SK-N-SH (cell line): ENCODE results near the gene CEL. TPM values are rescaled to one million over a fixed set of nuclear protein-coding genes. Genes with fewer than 3 reads are reported as not detected.

Experiments used
- CTCF ChIA-PET: fragments of 300-600, 350-600 bp; formaldehyde crosslinking; extraction: SDS; loops from one replicate; lab custom pipeline; 2021; lab: Yijun Ruan, JAX
- POLR2A ChIA-PET: fragments of 350-600 bp; sonication (Branson Sonifier 250); formaldehyde crosslinking; extraction: SDS; loops from one replicate; lab custom pipeline; 2020; ENCODE audit warnings: antibody characterized with exemption, inconsistent platforms; lab: Yijun Ruan, JAX
- DNase-seq: peaks from one replicate; pipeline ENCODE4 v3.0.0; 2012
- H2AFZ ChIP-seq: fragments of 200-600 bp; sonication (generic); 2 replicates; pipeline ENCODE4 v1.8.1; 2016; ENCODE audit warnings: antibody characterized with exemption, mild to moderate bottlenecking, low read depth
- H3F3A ChIP-seq: fragments of 200-600 bp; sonication (generic); replicated peaks from 2 replicates; pipeline ENCODE3; 2016; ENCODE audit warnings: antibody characterized with exemption, mild to moderate bottlenecking; ENCODE audit not compliant: insufficient read depth
- H3K27ac ChIP-seq, 2 experiments: fragments of 200-500 bp in 1 of 2; fragments of 200-600 bp in 1 of 2; sonication (Bioruptor generic) in 1 of 2; sonication (generic), shearing (Covaris generic) in 1 of 2; 2 replicates each; pipeline versions ENCODE4 v1.5.1 to v1.6.1; 2014 to 2016; ENCODE audit warnings: low read depth in 2 of 2, inconsistent platforms in 1 of 2, low read length in 1 of 2, mild to moderate bottlenecking in 1 of 2, mixed read lengths in 1 of 2
- H3K27me3 ChIP-seq: fragments of 200-600 bp; sonication (generic), shearing (Covaris generic); 2 replicates; pipeline ENCODE4 v1.6.1; 2016; ENCODE audit warnings: mixed run types; ENCODE audit not compliant: insufficient read depth
- H3K36me3 ChIP-seq, 2 experiments: fragments of 200-500 bp in 1 of 2; fragments of 200-600 bp in 1 of 2; sonication (Bioruptor generic) in 1 of 2; sonication (generic) in 1 of 2; replicated peaks in 1 of 2; 2 replicates each; pipeline versions ENCODE3 to v1.5.1; 2014 to 2016; ENCODE audit warnings: low read length in 1 of 2, mild to moderate bottlenecking in 1 of 2; ENCODE audit not compliant: insufficient read depth in 2 of 2, control insufficient read depth in 1 of 2
- H3K4me1 ChIP-seq, 2 experiments: fragments of 200-500 bp in 1 of 2; fragments of 200-600 bp in 1 of 2; sonication (Bioruptor generic) in 1 of 2; sonication (generic), shearing (Covaris generic) in 1 of 2; 2 replicates each; pipeline versions ENCODE4 v1.5.1 to v1.6.1; 2014 to 2016; ENCODE audit warnings: low read depth in 1 of 2, low read length in 1 of 2, mixed run types in 1 of 2; ENCODE audit not compliant: insufficient read depth in 2 of 2, control insufficient read depth in 1 of 2
- H3K4me2 ChIP-seq: fragments of 200-600 bp; sonication (generic), shearing (Covaris generic); 2 replicates; pipeline ENCODE4 v1.6.1; 2017; ENCODE audit warnings: mixed run types
- H3K4me3 ChIP-seq, 2 experiments: fragments of 200-500 bp in 1 of 2; fragments of 200-600 bp in 1 of 2; sonication (Bioruptor generic) in 1 of 2; sonication (generic), shearing (Covaris generic) in 1 of 2; 2 replicates each; pipeline versions ENCODE4 v1.5.1 to v1.8.1; 2014 to 2016; ENCODE audit warnings: low read depth in 2 of 2, inconsistent platforms in 1 of 2, low read length in 1 of 2, mild to moderate bottlenecking in 1 of 2, mixed read lengths in 1 of 2, moderate library complexity in 1 of 2
- H3K79me2 ChIP-seq: fragments of 200-600 bp; sonication (generic); 2 replicates; pipeline ENCODE4 v1.8.1; 2017; ENCODE audit warnings: mild to moderate bottlenecking; ENCODE audit not compliant: insufficient read depth
- H3K9ac ChIP-seq: fragments of 200-600 bp; sonication (generic); 2 replicates; pipeline ENCODE4 v1.6.1; 2017; ENCODE audit warnings: mixed run types
- H3K9me2 ChIP-seq: fragments of 200-600 bp; sonication (generic); 2 replicates; pipeline ENCODE4 v1.6.1; 2017; ENCODE audit warnings: mixed run types
- H3K9me3 ChIP-seq: fragments of 200-600 bp; sonication (generic); 2 replicates; pipeline ENCODE4 v1.6.1; 2017; ENCODE audit warnings: mixed run types, mild to moderate bottlenecking, moderate library complexity
- H4K20me1 ChIP-seq: fragments of 200-600 bp; sonication (generic); 2 replicates; pipeline ENCODE4 v1.6.1; 2017; ENCODE audit warnings: mild to moderate bottlenecking, mixed run types; ENCODE audit not compliant: insufficient read depth
- CHD2 ChIP-seq: fragments of 150-350 bp; IDR thresholded peaks from 2 replicates; pipeline ENCODE4 v1.6.1; 2018; ENCODE audit warnings: low read length; ENCODE audit not compliant: partially characterized antibody
- CTCF ChIP-seq: fragments of 200-600 bp; sonication (generic); IDR thresholded peaks from 2 replicates; pipeline ENCODE4 v1.6.1; 2017; ENCODE audit warnings: antibody characterized with exemption, mild to moderate bottlenecking, moderate library complexity
- ELF1 ChIP-seq: IDR thresholded peaks from 2 replicates; pipeline ENCODE4 v1.4.0; 2012
- EZH2phosphoT487 ChIP-seq: fragments of 200-600 bp; sonication (generic); IDR thresholded peaks from 2 replicates; pipeline ENCODE4 v1.6.1; 2017; ENCODE audit warnings: low read depth, mixed run types, mild to moderate bottlenecking, antibody characterized with exemption, moderate library complexity, borderline replicate concordance
- FOXJ3 ChIP-seq: sonication (generic); formaldehyde crosslinking; IDR thresholded peaks from 2 replicates; pipeline ENCODE4 v1.5.1; 2020; ENCODE audit warnings: mild to moderate bottlenecking, missing genetic modification reagents
- GATA2 ChIP-seq: sonication (generic); formaldehyde crosslinking; IDR thresholded peaks from 2 replicates; pipeline ENCODE4 v1.5.0; 2020; ENCODE audit warnings: mild to moderate bottlenecking, missing genetic modification reagents
- MXI1 ChIP-seq: IDR thresholded peaks from 2 replicates; pipeline ENCODE4 v1.6.1; 2012; ENCODE audit warnings: mild to moderate bottlenecking, low read depth, low read length, improper control_type of control experiment
- NRF1 ChIP-seq: IDR thresholded peaks from 2 replicates; pipeline ENCODE4 v1.6.1; 2012; ENCODE audit warnings: low read depth, mild to moderate bottlenecking, low read length
- PBX3 ChIP-seq: IDR thresholded peaks from 2 replicates; pipeline ENCODE4; 2012
- RXRA ChIP-seq: IDR thresholded peaks from 2 replicates; pipeline ENCODE4 v1.4.0; 2012; ENCODE audit warnings: low read depth, mild to moderate bottlenecking, borderline replicate concordance
- SMC3 ChIP-seq: IDR thresholded peaks from 2 replicates; pipeline ENCODE4 v1.6.1; 2012; ENCODE audit warnings: low read depth, low read length, improper control_type of control experiment
- TEAD4 ChIP-seq: IDR thresholded peaks from 2 replicates; pipeline ENCODE4 v1.4.0; 2012; ENCODE audit warnings: mild to moderate bottlenecking, borderline replicate concordance; ENCODE audit not compliant: insufficient read depth
- USF1 ChIP-seq: IDR thresholded peaks from 2 replicates; pipeline ENCODE4 v1.4.0; 2012; ENCODE audit warnings: low read depth, borderline replicate concordance
- USF2 ChIP-seq: fragments of 150-350 bp; IDR thresholded peaks from 2 replicates; pipeline ENCODE4 v1.6.1; 2017; ENCODE audit warnings: antibody characterized with exemption, low read length, low read depth, borderline replicate concordance
- YY1 ChIP-seq: IDR thresholded peaks from 2 replicates; pipeline ENCODE4 v1.4.0; 2012; ENCODE audit warnings: low read depth, mild to moderate bottlenecking
- WGBS: methylation state at CpG from one replicate; pipeline ENCODE4 v1.1.6; 2017; ENCODE audit warnings: low lambda C conversion rate; 5-methylcytosine and 5-hydroxymethylcytosine counted together
- polyA plus RNA-seq, 3 experiments: library from polyadenylated mRNA; depleted of rRNA; stranded (reverse); fragments of >200 nt; gene quantifications; 2 replicates each; pipeline ENCODE4 v1.2.3, GENCODE V29; 2012

The CEL gene
- polyA plus RNA-seq, 1 of the 3 experiments (the other 2 are of a cell fraction) = 0.87 TPM

GRCh38 chr9:133114886-133115603 lies 53.3 kb downstream of the CEL start:
- CTCF ChIA-PET = interaction anchor here (0.6 to 30.3 kb wide), 10 partner anchors 9 to 215 kb away, joined by 3 to 810 read pairs (median 5); no protein-coding TSS in a partner anchor
- H3K9me2 ChIP-seq = no peaks in the 10 kb centered on the region
- H3K9me3 ChIP-seq = no peaks in the 10 kb centered on the region
- POLR2A ChIA-PET = interaction anchor here (0.7 to 2.0 kb wide), 9 partner anchors 8 to 85 kb away, joined by 3 to 16 read pairs (median 4); partner anchors contain the start of genes GBGT1 and GTF3C5
- peaks cover 22 to 83% of the 10 kb centered on the region in 2 experiments for H3K4me1 ChIP-seq
- H3K9ac ChIP-seq = no peak overlapping the region
- DNase-seq = no peak
- no peaks in the 10 kb centered on the region for H3K27me3 ChIP-seq
- H3F3A ChIP-seq = no peaks in the 10 kb centered on the region
- H3K79me2 ChIP-seq = peaks cover 38% of the 10 kb centered on the region
- peaks cover 80% of the 10 kb centered on the region for H4K20me1 ChIP-seq
- no peak overlapping the region for H3K4me2 ChIP-seq
- H2AFZ ChIP-seq = no peak overlapping the region
- peak overlapping the region in 1 of 2 experiments; percentile 99; a peak in 2 of 4 replicates for H3K27ac ChIP-seq
- 93% methylated on average over 8 of the region's 19 CpGs for WGBS
- H3K4me3 ChIP-seq = no peak overlapping the region; a peak in 1 of 4 replicates
- H3K36me3 ChIP-seq = peaks cover 5 to 8% of the 10 kb centered on the region in 2 experiments
- TF ChIP-seq USF2 = no peak
- no peak for TF ChIP-seq NRF1
- TF ChIP-seq TEAD4 = no peak
- no peak for TF ChIP-seq CTCF
- no peak for TF ChIP-seq USF1
- no peak for TF ChIP-seq RXRA
- no peak for TF ChIP-seq FOXJ3 (CRISPR knock-in tag)
- TF ChIP-seq ELF1 = no peak
- no peak; the same call in 1 of the 2 replicates for TF ChIP-seq MXI1
- TF ChIP-seq YY1 = no peak
- no peak for TF ChIP-seq CHD2
- no peak for TF ChIP-seq EZH2phosphoT487
- TF ChIP-seq GATA2 (CRISPR knock-in tag) = no peak
- no peak for TF ChIP-seq PBX3
- TF ChIP-seq SMC3 = no peak
